ENCODE data around the gene CHST3.

GRCh38 chr10:71945819-71946474 is 18.2 kb upstream of the CHST3 start:
- no peak for TF ChIP-seq CTCF (IDR thresholded peaks at IDR 0.05)
- TF ChIP-seq EP300 (IDR thresholded peaks at IDR 0.05), result no peak
